Measurements from ENCODE around the gene TOMM70. TPM values are rescaled to one million over a fixed set of nuclear protein-coding genes. Genes with fewer than 3 reads are reported as not detected.

The TOMM70 gene
- total and polyA plus RNA-seq, 10 of the 15 experiments (the other 5 are each of a cell fraction or from before 2014, with no cell fraction given) = 12.7 to 64.1 (median 41.3) TPM

GRCh38 chr3:100316641-100317069 lies 84.2 kb downstream of the TOMM70 start (continued):
- TF ChIP-seq, protein P1, sequence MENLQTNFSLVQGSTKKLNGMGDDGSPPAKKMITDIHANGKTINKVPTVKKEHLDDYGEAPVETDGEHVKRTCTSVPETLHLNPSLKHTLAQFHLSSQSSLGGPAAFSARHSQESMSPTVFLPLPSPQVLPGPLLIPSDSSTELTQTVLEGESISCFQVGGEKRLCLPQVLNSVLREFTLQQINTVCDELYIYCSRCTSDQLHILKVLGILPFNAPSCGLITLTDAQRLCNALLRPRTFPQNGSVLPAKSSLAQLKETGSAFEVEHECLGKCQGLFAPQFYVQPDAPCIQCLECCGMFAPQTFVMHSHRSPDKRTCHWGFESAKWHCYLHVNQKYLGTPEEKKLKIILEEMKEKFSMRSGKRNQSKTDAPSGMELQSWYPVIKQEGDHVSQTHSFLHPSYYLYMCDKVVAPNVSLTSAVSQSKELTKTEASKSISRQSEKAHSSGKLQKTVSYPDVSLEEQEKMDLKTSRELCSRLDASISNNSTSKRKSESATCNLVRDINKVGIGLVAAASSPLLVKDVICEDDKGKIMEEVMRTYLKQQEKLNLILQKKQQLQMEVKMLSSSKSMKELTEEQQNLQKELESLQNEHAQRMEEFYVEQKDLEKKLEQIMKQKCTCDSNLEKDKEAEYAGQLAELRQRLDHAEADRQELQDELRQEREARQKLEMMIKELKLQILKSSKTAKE (IDR thresholded peaks at IDR 0.05; ENCODE audit: low read depth, poor library complexity, severe bottlenecking) = peak; percentile 19
- TF ChIP-seq CTCF (IDR thresholded peaks at IDR 0.05 in 2 of 3, conservative IDR thresholded peaks at IDR 0.05 in 1 of 3; ENCODE audit: control insufficient read depth in 2 of 3, extremely low read depth in 1 of 3, insufficient read depth in 1 of 3, low read depth in 3 of 3, low read length in 3 of 3) (peak; percentile 66 to 67 (median 67)), MLLT1 (IDR thresholded peaks at IDR 0.05) (peak; percentile 58; the same call in 1 of the 2 replicates), CHD2 (IDR thresholded peaks at IDR 0.05; ENCODE audit: borderline replicate concordance, low read depth, low read length) (no peak), CBFB (IDR thresholded peaks at IDR 0.05; ENCODE audit: low read depth) (peak; percentile 68; the same call in 1 of the 2 replicates)

Other genes with a start within 250 kb of the TOMM70 start
- 16.0 and 20.0 TPM in 2 replicates for gene TBC1D23, start 140.1 kb downstream of the TOMM70 start, total RNA-seq (2014; rRNA removed)
- 18.6 and 19.4 TPM in 2 replicates for gene TBC1D23, start 140.1 kb downstream of the TOMM70 start, total RNA-seq (2014; rRNA removed; fragmentation: Illumina TruSeq; extraction: Trizol)
- gene TBC1D23, start 140.1 kb downstream of the TOMM70 start, total RNA-seq (2021) = 17.0 and 18.1 TPM in 2 replicates
- gene TBC1D23, start 140.1 kb downstream of the TOMM70 start, polyA plus RNA-seq (2011; rRNA removed) = 22.8 and 36.0 TPM in 2 replicates
- 12.6 and 15.5 TPM in 2 replicates for gene TBC1D23, start 140.1 kb downstream of the TOMM70 start, polyA plus RNA-seq (2014; fragmentation: Illumina TruSeq; extraction: Trizol)
- 10 to 100 TPM; 13.5 to 16.2 TPM for gene TBC1D23, start 140.1 kb downstream of the TOMM70 start, polyA plus RNA-seq (2014; fragmentation: Nextera tagmentation; extraction: Ambion mirVana)
- gene TBC1D23, start 140.1 kb downstream of the TOMM70 start, polyA plus RNA-seq (2014; rRNA removed) = 8.2 and 9.8 TPM in 2 replicates
- 10 to 100 TPM; 20.6 to 23.2 TPM for gene TBC1D23, start 140.1 kb downstream of the TOMM70 start, polyA plus RNA-seq (2016; fragmentation: Nextera tagmentation; extraction: Ambion mirVana)
- gene NIT2, start 66.3 kb downstream of the TOMM70 start, total RNA-seq (2014; rRNA removed) = 49.3 and 50.8 TPM in 2 replicates
- 45.5 and 51.3 TPM in 2 replicates for gene NIT2, start 66.3 kb downstream of the TOMM70 start, total RNA-seq (2014; rRNA removed; fragmentation: Illumina TruSeq; extraction: Trizol)
- 65.8 and 67.3 TPM in 2 replicates for gene NIT2, start 66.3 kb downstream of the TOMM70 start, total RNA-seq (2021)
- 85.9 and 104 TPM in 2 replicates for gene NIT2, start 66.3 kb downstream of the TOMM70 start, polyA plus RNA-seq (2011; rRNA removed)
- 58.5 and 69.2 TPM in 2 replicates for gene NIT2, start 66.3 kb downstream of the TOMM70 start, polyA plus RNA-seq (2014; fragmentation: Illumina TruSeq; extraction: Trizol)
- gene NIT2, start 66.3 kb downstream of the TOMM70 start, polyA plus RNA-seq (2014; fragmentation: Nextera tagmentation; extraction: Ambion mirVana) = 100 to 1,000 TPM; 188 to 215 TPM
- 63.4 and 66.9 TPM in 2 replicates for gene NIT2, start 66.3 kb downstream of the TOMM70 start, polyA plus RNA-seq (2014; rRNA removed)
- 100 to 1,000 TPM; 158 to 160 TPM for gene NIT2, start 66.3 kb downstream of the TOMM70 start, polyA plus RNA-seq (2016; fragmentation: Nextera tagmentation; extraction: Ambion mirVana)
- gene LNP1, start 450 bp upstream of the TOMM70 start, total RNA-seq (2014; rRNA removed) = 2.8 and 4.4 TPM in 2 replicates
- 3.7 and 4.2 TPM in 2 replicates for gene LNP1, start 450 bp upstream of the TOMM70 start, total RNA-seq (2014; rRNA removed; fragmentation: Illumina TruSeq; extraction: Trizol)
- 2.4 and 2.5 TPM in 2 replicates for gene LNP1, start 450 bp upstream of the TOMM70 start, total RNA-seq (2021)
- gene LNP1, start 450 bp upstream of the TOMM70 start, polyA plus RNA-seq (2011; rRNA removed) = 3.7 and 4.1 TPM in 2 replicates
- 3.4 and 3.5 TPM in 2 replicates for gene LNP1, start 450 bp upstream of the TOMM70 start, polyA plus RNA-seq (2014; fragmentation: Illumina TruSeq; extraction: Trizol)
- 1 to 10 TPM; 2.1 to 2.5 TPM for gene LNP1, start 450 bp upstream of the TOMM70 start, polyA plus RNA-seq (2014; fragmentation: Nextera tagmentation; extraction: Ambion mirVana)
- gene LNP1, start 450 bp upstream of the TOMM70 start, polyA plus RNA-seq (2014; rRNA removed) = 2.4 and 2.5 TPM in 2 replicates
- gene LNP1, start 450 bp upstream of the TOMM70 start, polyA plus RNA-seq (2016; fragmentation: Nextera tagmentation; extraction: Ambion mirVana) = 1 to 10 TPM; 2.5 to 3.3 TPM
- 0.34 and 1.0 TPM in 2 replicates for gene TMEM45A, start 91.5 kb upstream of the TOMM70 start, total RNA-seq (2014; rRNA removed)
- 0.72 and 0.78 TPM in 2 replicates for gene TMEM45A, start 91.5 kb upstream of the TOMM70 start, total RNA-seq (2014; rRNA removed; fragmentation: Illumina TruSeq; extraction: Trizol)
- gene TMEM45A, start 91.5 kb upstream of the TOMM70 start, total RNA-seq (2021) = 0.90 and 1.0 TPM in 2 replicates
- gene TMEM45A, start 91.5 kb upstream of the TOMM70 start, polyA plus RNA-seq (2011; rRNA removed) = 5.3 and 10.0 TPM in 2 replicates
- 0.62 and 0.95 TPM in 2 replicates for gene TMEM45A, start 91.5 kb upstream of the TOMM70 start, polyA plus RNA-seq (2014; fragmentation: Illumina TruSeq; extraction: Trizol)
- 1 to 10 TPM; 2.5 to 3.0 TPM for gene TMEM45A, start 91.5 kb upstream of the TOMM70 start, polyA plus RNA-seq (2014; fragmentation: Nextera tagmentation; extraction: Ambion mirVana)
- 0.66 and 0.96 TPM in 2 replicates for gene TMEM45A, start 91.5 kb upstream of the TOMM70 start, polyA plus RNA-seq (2014; rRNA removed)
- under 1 TPM; 0.60 to 0.77 TPM for gene TMEM45A, start 91.5 kb upstream of the TOMM70 start, polyA plus RNA-seq (2016; fragmentation: Nextera tagmentation; extraction: Ambion mirVana)
- gene ADGRG7, start 208.5 kb upstream of the TOMM70 start, total RNA-seq (2014; rRNA removed) = not detected in 2 replicates
- not detected in 2 replicates for gene ADGRG7, start 208.5 kb upstream of the TOMM70 start, total RNA-seq (2014; rRNA removed; fragmentation: Illumina TruSeq; extraction: Trizol)
- gene ADGRG7, start 208.5 kb upstream of the TOMM70 start, total RNA-seq (2021) = 0.21 TPM in 1 of 2 replicates, not detected in the other
- 0.09 and 0.14 TPM in 2 replicates for gene ADGRG7, start 208.5 kb upstream of the TOMM70 start, polyA plus RNA-seq (2011; rRNA removed)
- gene ADGRG7, start 208.5 kb upstream of the TOMM70 start, polyA plus RNA-seq (2014; fragmentation: Illumina TruSeq; extraction: Trizol) = not detected in 2 replicates
- gene ADGRG7, start 208.5 kb upstream of the TOMM70 start, polyA plus RNA-seq (2014; fragmentation: Nextera tagmentation; extraction: Ambion mirVana) = under 1 TPM in 1 of 2 experiments, not detected in 1; 0.02 TPM
- gene ADGRG7, start 208.5 kb upstream of the TOMM70 start, polyA plus RNA-seq (2014; rRNA removed) = not detected in 2 replicates
- not detected for gene ADGRG7, start 208.5 kb upstream of the TOMM70 start, polyA plus RNA-seq (2016; fragmentation: Nextera tagmentation; extraction: Ambion mirVana)